SH-SY5Y (cell line): Measurements from ENCODE around the gene PRDM11.

ENCODE experiments used
- GATA2 ChIP-seq: IDR thresholded peaks from 2 replicates; pipeline ENCODE4 v1.6.1; 2011; ENCODE audit warnings: mild to moderate bottlenecking, low read depth, low read length
- GATA3 ChIP-seq: IDR thresholded peaks from 2 replicates; pipeline ENCODE4 v1.6.1; 2011; ENCODE audit warnings: low read depth, mild to moderate bottlenecking, low read length, moderate library complexity

DNA sequence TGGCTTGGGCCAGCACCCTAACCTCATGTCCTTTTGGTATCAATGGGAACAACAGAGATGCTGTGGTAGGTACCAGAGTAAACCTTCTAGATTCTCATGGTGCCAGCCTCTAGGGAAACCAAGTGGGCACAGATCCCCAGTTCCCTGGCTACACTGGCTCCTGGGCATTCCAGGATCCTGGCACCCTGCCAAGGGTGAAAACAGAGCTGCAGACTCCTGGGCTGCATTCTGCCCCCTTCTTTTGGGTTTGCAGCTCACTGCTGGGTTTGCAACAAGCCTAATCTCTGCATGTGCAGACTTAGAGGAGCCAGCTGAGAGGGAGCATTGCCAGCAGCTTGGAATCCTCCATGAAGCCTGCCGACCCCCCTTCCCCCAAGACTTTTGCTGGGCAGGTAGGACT lies 30.6 kb downstream of the PRDM11 start:
- no peak for TF ChIP-seq GATA2
- no peak for TF ChIP-seq GATA3
